DND-41 (cell line): ENCODE results near the gene PDE6A.

ENCODE experiments used
- ATAC-seq: fragments of 200-7000 bp; cut with Tn5 transposase; 3 replicates; pipeline ENCODE4 v1.9.1; 2021; ENCODE audit warnings: low read depth; ENCODE audit not compliant: insufficient read depth
- DNase-seq: peaks from one replicate; pipeline ENCODE4 v3.0.0-alpha.2; 2020
- H2AFZ ChIP-seq: 2 replicates; pipeline ENCODE4 v1.6.0; 2012; ENCODE audit warnings: low read depth, low read length
- H3K27ac ChIP-seq: 2 replicates; pipeline ENCODE4 v1.5.1; 2012; ENCODE audit warnings: low read length, inconsistent platforms
- H3K27me3 ChIP-seq: fragments of 200-600 bp; sonication (generic); 2 replicates; pipeline ENCODE4 v1.6.0; 2012; ENCODE audit warnings: low read length, mild to moderate bottlenecking, inconsistent platforms; ENCODE audit not compliant: insufficient read depth, poor library complexity
- H3K36me3 ChIP-seq: 2 replicates; pipeline ENCODE4 v1.5.1; 2012; ENCODE audit warnings: low read length, inconsistent platforms; ENCODE audit not compliant: insufficient read depth
- H3K4me1 ChIP-seq: 2 replicates; pipeline ENCODE4 v1.5.1; 2012; ENCODE audit warnings: mild to moderate bottlenecking, low read length; ENCODE audit not compliant: insufficient read depth
- H3K4me2 ChIP-seq: 2 replicates; pipeline ENCODE4 v1.6.0; 2012; ENCODE audit warnings: mild to moderate bottlenecking, moderate library complexity, low read length, inconsistent platforms; ENCODE audit not compliant: insufficient read depth
- H3K4me3 ChIP-seq, 2 experiments: fragments of 200-600 bp in 1 of 2; shearing (Covaris generic) in 1 of 2; 2 replicates each; pipeline ENCODE4 v1.5.1; 2012 to 2016; ENCODE audit warnings: inconsistent platforms in 2 of 2, low read length in 2 of 2, mild to moderate bottlenecking in 2 of 2, low read depth in 1 of 2, moderate library complexity in 1 of 2
- H3K79me2 ChIP-seq: 2 replicates; pipeline ENCODE4 v1.6.0; 2012; ENCODE audit warnings: low read length, inconsistent platforms; ENCODE audit not compliant: insufficient read depth
- H3K9ac ChIP-seq: 2 replicates; pipeline ENCODE4 v1.6.0; 2012; ENCODE audit warnings: low read depth, mild to moderate bottlenecking, inconsistent platforms, low read length, moderate library complexity
- H3K9me3 ChIP-seq: 2 replicates; pipeline ENCODE4 v1.5.1; 2012; ENCODE audit warnings: low read length, moderate library complexity, mild to moderate bottlenecking, inconsistent platforms; ENCODE audit not compliant: insufficient read depth, severe bottlenecking
- H4K20me1 ChIP-seq: 2 replicates; pipeline ENCODE4 v1.6.0; 2012; ENCODE audit warnings: low read length; ENCODE audit not compliant: insufficient read depth
- EZH2 ChIP-seq: IDR thresholded peaks from 3 replicates; pipeline ENCODE4 v1.6.1; 2012; ENCODE audit warnings: borderline replicate concordance, low read depth, mild to moderate bottlenecking, moderate library complexity, low read length, inconsistent platforms; ENCODE audit not compliant: severe bottlenecking
- TF ChIP-seq, protein P1 (sequence below): IDR thresholded peaks from 2 replicates; pipeline ENCODE4 v1.5.1; 2012; ENCODE audit warnings: borderline replicate concordance, low read length, moderate library complexity, mild to moderate bottlenecking; ENCODE audit not compliant: poor library complexity, severe bottlenecking; ENCODE audit errors: extremely low read depth

Gene PDE6A

DNA sequence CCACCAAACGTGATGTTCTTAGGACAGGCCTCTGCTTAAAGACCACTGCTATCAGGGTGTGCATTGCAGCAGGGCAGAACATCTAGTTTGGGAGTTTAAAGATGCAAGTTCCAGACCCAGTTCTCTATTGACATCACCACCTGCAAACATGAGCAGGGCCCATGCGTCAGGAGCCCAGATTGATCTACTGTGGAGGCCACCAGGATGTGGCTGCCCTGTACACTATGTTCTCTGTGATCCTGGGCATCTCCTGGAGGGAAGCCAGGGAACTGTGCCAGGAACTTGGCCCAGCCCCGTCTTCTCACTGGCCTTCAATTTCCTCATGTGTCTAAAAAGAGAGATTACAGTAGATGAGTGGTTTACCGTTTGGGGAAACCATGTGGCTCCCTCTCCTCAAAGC lies 87.1 kb downstream of the PDE6A start:
- Histone ChIP-seq H2AFZ (no peak overlapping the region), H3K9me3 (no peaks in the 10 kb centered on the region), H3K4me3 (no peak overlapping the region), H3K36me3 (0 out of 2 replicates have a peak, but pooled peaks cover 6% of the 10 kb centered on the region), H3K27ac (no peak overlapping the region), H3K9ac (no peak overlapping the region), H3K79me2 (no peaks in the 10 kb centered on the region), H4K20me1 (no peaks in the 10 kb centered on the region; the same call in 1 of the 2 replicates), H3K4me2 (no peak overlapping the region), H3K4me1 (no peaks in the 10 kb centered on the region), H3K27me3 (no peaks in the 10 kb centered on the region)
- ATAC-seq (no peak), DNase-seq (no peak)
- TF ChIP-seq, protein P1, sequence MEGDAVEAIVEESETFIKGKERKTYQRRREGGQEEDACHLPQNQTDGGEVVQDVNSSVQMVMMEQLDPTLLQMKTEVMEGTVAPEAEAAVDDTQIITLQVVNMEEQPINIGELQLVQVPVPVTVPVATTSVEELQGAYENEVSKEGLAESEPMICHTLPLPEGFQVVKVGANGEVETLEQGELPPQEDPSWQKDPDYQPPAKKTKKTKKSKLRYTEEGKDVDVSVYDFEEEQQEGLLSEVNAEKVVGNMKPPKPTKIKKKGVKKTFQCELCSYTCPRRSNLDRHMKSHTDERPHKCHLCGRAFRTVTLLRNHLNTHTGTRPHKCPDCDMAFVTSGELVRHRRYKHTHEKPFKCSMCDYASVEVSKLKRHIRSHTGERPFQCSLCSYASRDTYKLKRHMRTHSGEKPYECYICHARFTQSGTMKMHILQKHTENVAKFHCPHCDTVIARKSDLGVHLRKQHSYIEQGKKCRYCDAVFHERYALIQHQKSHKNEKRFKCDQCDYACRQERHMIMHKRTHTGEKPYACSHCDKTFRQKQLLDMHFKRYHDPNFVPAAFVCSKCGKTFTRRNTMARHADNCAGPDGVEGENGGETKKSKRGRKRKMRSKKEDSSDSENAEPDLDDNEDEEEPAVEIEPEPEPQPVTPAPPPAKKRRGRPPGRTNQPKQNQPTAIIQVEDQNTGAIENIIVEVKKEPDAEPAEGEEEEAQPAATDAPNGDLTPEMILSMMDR, result no peak
- no peak for TF ChIP-seq EZH2

DNA sequence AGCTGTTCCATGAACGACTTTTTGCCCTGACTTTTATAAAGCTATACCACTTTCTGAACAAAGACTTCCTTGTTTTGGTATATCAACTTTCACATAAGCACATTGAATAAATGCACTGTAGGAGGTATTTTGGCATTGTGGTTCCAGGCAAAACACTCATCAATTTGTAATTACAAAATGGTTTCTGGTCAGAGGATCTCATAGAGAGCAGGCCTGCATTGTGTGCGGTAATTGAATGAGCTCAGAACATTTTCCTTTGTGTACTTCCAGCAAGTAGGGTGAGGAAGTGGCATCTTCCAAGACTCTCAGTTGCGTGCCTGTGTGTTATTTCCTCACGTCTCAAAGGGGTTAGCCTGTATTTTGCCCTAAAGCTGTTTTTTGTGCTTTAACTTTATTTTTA lies 89.2 kb downstream of the PDE6A start:
- H3K4me3 ChIP-seq, result no peak overlapping the region
- DNase-seq (no peak), ATAC-seq (no peak)
- H3K27me3 ChIP-seq, result no peaks in the 10 kb centered on the region
- no peak overlapping the region for H3K27ac ChIP-seq
- H3K4me2 ChIP-seq, result no peak overlapping the region
- TF ChIP-seq EZH2, result no peak
- TF ChIP-seq, protein P1, result no peak
- H4K20me1 ChIP-seq, result no peaks in the 10 kb centered on the region; the same call in 1 of the 2 replicates
- no peaks in the 10 kb centered on the region for H3K9me3 ChIP-seq
- no peak overlapping the region for H3K9ac ChIP-seq
- H2AFZ ChIP-seq, result no peak overlapping the region
- no peaks in the 10 kb centered on the region for H3K79me2 ChIP-seq
- H3K4me1 ChIP-seq, result no peaks in the 10 kb centered on the region
- H3K36me3 ChIP-seq, result 0 out of 2 replicates have a peak, but pooled peaks cover 6% of the 10 kb centered on the region

DNA sequence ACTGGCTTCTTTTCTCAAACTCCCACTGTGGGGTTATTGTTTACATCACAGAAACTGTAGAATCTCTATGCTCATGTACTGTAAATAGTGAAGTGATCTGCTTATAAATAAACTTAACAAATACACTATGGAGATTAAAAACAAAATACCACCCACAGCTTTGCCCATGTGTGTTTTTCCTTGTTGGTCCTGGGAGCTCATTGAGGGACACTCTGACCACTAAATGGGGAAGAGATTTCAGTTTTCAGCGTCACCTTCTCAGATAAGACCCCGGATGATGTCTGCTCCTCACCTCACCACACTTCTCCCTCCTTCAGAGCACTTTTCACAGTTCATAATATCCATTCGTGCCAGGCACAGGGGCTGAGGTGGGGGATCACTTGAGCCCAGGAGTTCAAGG lies 89.7 kb downstream of the PDE6A start:
- H4K20me1 ChIP-seq, result no peaks in the 10 kb centered on the region; the same call in 1 of the 2 replicates
- no peak overlapping the region for H3K4me2 ChIP-seq
- H3K36me3 ChIP-seq, result 0 out of 2 replicates have a peak, but pooled peaks cover 6% of the 10 kb centered on the region
- H3K9me3 ChIP-seq, result no peaks in the 10 kb centered on the region
- DNase-seq (no peak), ATAC-seq (no peak)
- no peak overlapping the region for H3K27ac ChIP-seq
- no peak overlapping the region for H3K9ac ChIP-seq
- no peak for TF ChIP-seq EZH2
- TF ChIP-seq, protein P1, result no peak
- H3K27me3 ChIP-seq, result no peaks in the 10 kb centered on the region
- H3K4me1 ChIP-seq, result no peaks in the 10 kb centered on the region
- no peaks in the 10 kb centered on the region for H3K79me2 ChIP-seq
- H2AFZ ChIP-seq, result no peak overlapping the region
- H3K4me3 ChIP-seq, result no peak overlapping the region

DNA sequence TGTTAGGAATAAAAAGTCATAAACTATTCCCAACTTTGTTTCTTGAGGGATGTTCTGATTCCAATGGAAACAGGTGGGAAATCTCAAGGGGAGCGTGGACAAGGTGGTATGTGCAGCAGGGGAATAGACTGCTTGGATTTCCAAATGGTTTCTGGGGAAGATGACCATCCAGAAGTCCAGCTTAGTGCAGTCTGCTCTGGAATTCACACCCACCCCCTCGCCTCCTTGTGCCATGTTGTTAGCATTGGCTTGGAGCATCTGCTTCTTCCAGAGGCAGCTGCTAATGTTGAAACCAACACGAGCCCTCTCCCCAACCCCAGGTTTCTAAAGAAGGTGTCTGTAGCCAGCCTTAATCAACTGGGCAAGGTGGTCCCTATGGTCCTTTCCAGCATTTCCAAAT lies 90.9 kb downstream of the PDE6A start:
- Histone ChIP-seq H4K20me1 (no peaks in the 10 kb centered on the region), H3K27ac (no peak overlapping the region), H2AFZ (no peak overlapping the region), H3K4me3 (no peak overlapping the region), H3K9me3 (no peaks in the 10 kb centered on the region), H3K9ac (no peak overlapping the region), H3K79me2 (no peaks in the 10 kb centered on the region), H3K27me3 (no peaks in the 10 kb centered on the region), H3K4me1 (no peaks in the 10 kb centered on the region), H3K36me3 (peaks cover 12% of the 10 kb centered on the region; the same call in 1 of the 2 replicates), H3K4me2 (no peak overlapping the region)
- ATAC-seq, result no peak
- TF ChIP-seq, protein P1, result no peak
- no peak for TF ChIP-seq EZH2
- DNase-seq, result no peak
